GM12878 (cell line): ENCODE results near the gene OPCML. TPM values are rescaled to one million over a fixed set of nuclear protein-coding genes. Genes with fewer than 3 reads are reported as not detected.

Source experiments
- ATAC-seq: fragments of 200-7000 bp; cut with Tn5 transposase; 3 replicates; pipeline ENCODE4 v1.9.1; 2020; ENCODE audit warnings: mild to moderate bottlenecking, moderate library complexity
- BruUV-seq: library from RNA; stranded (reverse); fragments of 400-500 nt; replicated peaks from 2 replicates; lab custom pipeline; 2021; lab: Mats Ljungman, UMichigan
- CTCF ChIA-PET: fragments of 300-600 bp; sonication (Branson Sonifier 250); formaldehyde crosslinking; extraction: SDS; loops from one replicate; lab custom pipeline; 2021; ENCODE audit warnings: inconsistent platforms; lab: Yijun Ruan, JAX
- POLR2A ChIA-PET: fragments of 350-600 bp; formaldehyde crosslinking; extraction: SDS; loops from one replicate; lab custom pipeline; 2021; ENCODE audit warnings: inconsistent platforms; lab: Charles Lee
- RAD21 ChIA-PET: fragments of 300-600 bp; sonication (Branson Sonifier 250); formaldehyde crosslinking; loops from one replicate; lab custom pipeline; 2023; ENCODE audit warnings: antibody characterized with exemption; ENCODE audit not compliant: unreplicated experiment; lab: Charles Lee
- SMC1A ChIA-PET: fragments of 300-600 bp; sonication (Branson Sonifier 250); formaldehyde crosslinking; loops from one replicate; lab custom pipeline; 2023; ENCODE audit not compliant: unreplicated experiment, uncharacterized antibody; lab: Charles Lee
- DNase-seq: peaks from one replicate; pipeline ENCODE4 v3.0.0-alpha.2; 2011; ENCODE audit warnings: low read depth, low spot score
- FAIRE-seq: peaks from 3 replicates; lab custom pipeline; 2011; peaks lifted over from hg19 to GRCh38; lab: Jason Lieb, UNC
- H2AFZ ChIP-seq: 2 replicates; pipeline ENCODE4 v1.6.0; 2011; ENCODE audit warnings: low read depth, low read length, control low read depth; ENCODE audit not compliant: control insufficient read depth
- H3K27ac ChIP-seq: 2 replicates; pipeline ENCODE4 v1.5.1; 2011; ENCODE audit warnings: control low read depth; ENCODE audit not compliant: control insufficient read depth, insufficient read depth
- H3K27me3 ChIP-seq, 2 experiments: replicated peaks in 1 of 2; 2 replicates each; pipeline versions ENCODE4 v1.6.0 to v1.6.1; 2011; ENCODE audit warnings: low read length in 1 of 2; ENCODE audit not compliant: control insufficient read depth in 2 of 2, insufficient read depth in 2 of 2
- H3K36me3 ChIP-seq, 2 experiments: 2 replicates each; pipeline ENCODE4 v1.5.1; 2011; ENCODE audit warnings: low read length in 1 of 2; ENCODE audit not compliant: control insufficient read depth in 2 of 2, insufficient read depth in 2 of 2
- H3K4me1 ChIP-seq: 2 replicates; pipeline ENCODE4 v1.6.1; 2011; ENCODE audit warnings: mild to moderate bottlenecking, low read length, moderate library complexity, mixed read lengths; ENCODE audit not compliant: control insufficient read depth, insufficient read depth
- H3K4me2 ChIP-seq: 2 replicates; pipeline ENCODE4 v1.6.0; 2011; ENCODE audit warnings: control low read depth; ENCODE audit not compliant: control insufficient read depth, insufficient read depth
- H3K4me3 ChIP-seq: fragments of 200-600 bp; sonication (generic); 2 replicates; pipeline ENCODE4 v1.5.1; 2016
- H3K79me2 ChIP-seq: 2 replicates; pipeline ENCODE4 v1.6.0; 2011; ENCODE audit warnings: low read length; ENCODE audit not compliant: control insufficient read depth, insufficient read depth
- H3K9ac ChIP-seq: 2 replicates; pipeline ENCODE4 v1.8.0; 2011; ENCODE audit warnings: low read length, control low read depth, mixed read lengths; ENCODE audit not compliant: control insufficient read depth, insufficient read depth
- H3K9me3 ChIP-seq: replicated peaks from 3 replicates; pipeline ENCODE4 v1.5.1; 2011; ENCODE audit warnings: mild to moderate bottlenecking, low read length; ENCODE audit not compliant: control insufficient read depth, insufficient read depth
- H4K20me1 ChIP-seq: 2 replicates; pipeline ENCODE4 v1.6.0; 2011; ENCODE audit not compliant: control insufficient read depth, insufficient read depth
- EP300 ChIP-seq, 2 experiments: fragments of 150-350 bp in 1 of 2; IDR thresholded peaks; 2 replicates each; pipeline ENCODE4 v1.6.1; 2011 to 2012; ENCODE audit warnings: low read depth in 2 of 2, low read length in 2 of 2, borderline replicate concordance in 1 of 2, improper control_type of control experiment in 1 of 2, inconsistent platforms in 1 of 2; ENCODE audit not compliant: control insufficient read depth in 1 of 2
- MEF2B ChIP-seq: fragments of 450-650 bp; IDR thresholded peaks from 2 replicates; pipeline ENCODE4 v1.6.1; 2018; ENCODE audit warnings: mild to moderate bottlenecking, moderate library complexity; ENCODE audit not compliant: partially characterized antibody, poor library complexity, severe bottlenecking
- MTA3 ChIP-seq: IDR thresholded peaks from 2 replicates; pipeline ENCODE4 v1.6.1; 2012; ENCODE audit warnings: low read length, inconsistent platforms, borderline replicate concordance
- MXI1 ChIP-seq: fragments of 150-350 bp; IDR thresholded peaks from 2 replicates; pipeline ENCODE4 v1.6.1; 2011; ENCODE audit warnings: low read depth, mild to moderate bottlenecking, inconsistent platforms, low read length, improper control_type of control experiment
- MYC ChIP-seq: IDR thresholded peaks from 2 replicates; pipeline ENCODE4 v1.6.1; 2011; ENCODE audit warnings: mild to moderate bottlenecking, low read length, moderate library complexity, inconsistent platforms; ENCODE audit not compliant: insufficient read depth, insufficient replicate concordance, insufficient read length, severe bottlenecking
- NR2C2 ChIP-seq: IDR thresholded peaks from 2 replicates; pipeline ENCODE4 v1.6.1; 2011; ENCODE audit warnings: borderline replicate concordance, low read depth; ENCODE audit not compliant: control insufficient read depth, insufficient read length
- RUNX3 ChIP-seq: IDR thresholded peaks from 2 replicates; pipeline ENCODE4 v1.6.1; 2012; ENCODE audit warnings: low read length, inconsistent platforms
- SREBF2 ChIP-seq: IDR thresholded peaks from 2 replicates; pipeline ENCODE4 v1.6.1; 2012; ENCODE audit warnings: mild to moderate bottlenecking, low read length
- STAT1 ChIP-seq: fragments of 450-650 bp; conservative IDR thresholded peaks from 2 replicates; pipeline ENCODE4 v1.6.1; 2014; ENCODE audit warnings: antibody characterized with exemption, mild to moderate bottlenecking
- ZBED1 ChIP-seq: IDR thresholded peaks from 2 replicates; pipeline ENCODE4 v1.6.1; 2016; ENCODE audit warnings: borderline replicate concordance
- ZNF217 ChIP-seq: fragments of 450-650 bp; IDR thresholded peaks from 2 replicates; pipeline ENCODE4 v1.6.1; 2017; ENCODE audit warnings: antibody characterized with exemption, mild to moderate bottlenecking
- WGBS: methylation state at CpG from one replicate; pipeline ENCODE4 v1.1.6; 2016; ENCODE audit warnings: low lambda C conversion rate; ENCODE audit not compliant: insufficient replicate concordance, insufficient coverage; ENCODE audit errors: missing lambda C conversion rate; 5-methylcytosine and 5-hydroxymethylcytosine counted together
- in situ Hi-C: fragments of 300-500 bp; cut with MboI; formaldehyde crosslinking; loops from 9 replicates; pipeline ENCODE4 v1.14.3; 2018; ENCODE audit warnings: mixed read lengths
- intact Hi-C: fragments of 100-400 bp; cut with micrococcal nuclease; formaldehyde crosslinking; loops from one replicate; pipeline ENCODE4 v1.14.2; 2022; ENCODE audit not compliant: unreplicated experiment
- polyA plus RNA-seq, 11 experiments: library from polyadenylated mRNA; depleted of rRNA in 4 of 11; unstranded in 6 of 11; stranded (reverse) in 5 of 11; fragments of >200 nt; fragmentation: Nextera tagmentation in 4 of 11; fragmentation: Illumina TruSeq in 1 of 11; extraction: Ambion mirVana in 4 of 11; extraction: Trizol in 1 of 11; gene quantifications; 1 replicate in 1 of 11; 2 replicates in 10 of 11; pipeline versions ENCODE4 v1.2.1 to v1.2.3, GENCODE V29; 2011 to 2016; ENCODE audit warnings: inconsistent platforms in 2 of 11, missing spikeins in 2 of 11, low read depth in 1 of 11
- total RNA-seq, 4 experiments: library from RNA; depleted of rRNA in 3 of 4; stranded (reverse); fragments of >200 nt in 3 of 4; fragmentation: Illumina TruSeq in 1 of 4; extraction: Trizol in 1 of 4; gene quantifications; 2 replicates each; pipeline versions ENCODE4 v1.2.1 to v1.2.3, GENCODE V29; 2013 to 2021
- TF ChIP-seq, protein P1 (sequence below): IDR thresholded peaks from 2 replicates; pipeline ENCODE4 v1.6.1; 2012; ENCODE audit warnings: improper control_type of control experiment, low read depth, low read length; ENCODE audit not compliant: insufficient replicate concordance
- TF ChIP-seq, protein P2 (sequence below): fragments of 450-650 bp; IDR thresholded peaks from 2 replicates; pipeline ENCODE4 v1.6.1; 2014; ENCODE audit warnings: mild to moderate bottlenecking

OPCML gene
- total and polyA plus RNA-seq, 10 of the 15 experiments (the other 5 are each of a cell fraction or from before 2014, with no cell fraction given), result 0.84 TPM; not detected in 9

DNA sequence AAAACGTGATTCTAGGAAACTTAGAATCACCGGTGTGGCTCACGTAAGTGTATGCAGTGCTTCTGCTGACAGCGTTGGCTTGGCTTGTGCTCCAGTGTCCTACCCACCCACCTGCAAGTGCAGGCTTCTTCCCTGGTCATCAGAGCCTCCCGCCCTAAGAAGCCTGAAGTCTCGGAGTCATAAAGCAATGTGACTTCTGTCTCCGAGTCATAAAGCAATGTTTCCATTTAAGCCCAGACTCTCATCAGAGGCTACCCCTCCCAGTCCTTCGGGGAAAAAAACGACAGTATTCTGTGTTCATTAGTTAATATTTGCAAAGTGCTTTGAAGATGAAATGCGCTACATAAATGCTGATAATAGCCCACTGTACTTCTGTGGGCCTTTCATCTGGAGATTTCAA lies 293.8 kb downstream of the OPCML start (continued):
- TF ChIP-seq, protein P1, sequence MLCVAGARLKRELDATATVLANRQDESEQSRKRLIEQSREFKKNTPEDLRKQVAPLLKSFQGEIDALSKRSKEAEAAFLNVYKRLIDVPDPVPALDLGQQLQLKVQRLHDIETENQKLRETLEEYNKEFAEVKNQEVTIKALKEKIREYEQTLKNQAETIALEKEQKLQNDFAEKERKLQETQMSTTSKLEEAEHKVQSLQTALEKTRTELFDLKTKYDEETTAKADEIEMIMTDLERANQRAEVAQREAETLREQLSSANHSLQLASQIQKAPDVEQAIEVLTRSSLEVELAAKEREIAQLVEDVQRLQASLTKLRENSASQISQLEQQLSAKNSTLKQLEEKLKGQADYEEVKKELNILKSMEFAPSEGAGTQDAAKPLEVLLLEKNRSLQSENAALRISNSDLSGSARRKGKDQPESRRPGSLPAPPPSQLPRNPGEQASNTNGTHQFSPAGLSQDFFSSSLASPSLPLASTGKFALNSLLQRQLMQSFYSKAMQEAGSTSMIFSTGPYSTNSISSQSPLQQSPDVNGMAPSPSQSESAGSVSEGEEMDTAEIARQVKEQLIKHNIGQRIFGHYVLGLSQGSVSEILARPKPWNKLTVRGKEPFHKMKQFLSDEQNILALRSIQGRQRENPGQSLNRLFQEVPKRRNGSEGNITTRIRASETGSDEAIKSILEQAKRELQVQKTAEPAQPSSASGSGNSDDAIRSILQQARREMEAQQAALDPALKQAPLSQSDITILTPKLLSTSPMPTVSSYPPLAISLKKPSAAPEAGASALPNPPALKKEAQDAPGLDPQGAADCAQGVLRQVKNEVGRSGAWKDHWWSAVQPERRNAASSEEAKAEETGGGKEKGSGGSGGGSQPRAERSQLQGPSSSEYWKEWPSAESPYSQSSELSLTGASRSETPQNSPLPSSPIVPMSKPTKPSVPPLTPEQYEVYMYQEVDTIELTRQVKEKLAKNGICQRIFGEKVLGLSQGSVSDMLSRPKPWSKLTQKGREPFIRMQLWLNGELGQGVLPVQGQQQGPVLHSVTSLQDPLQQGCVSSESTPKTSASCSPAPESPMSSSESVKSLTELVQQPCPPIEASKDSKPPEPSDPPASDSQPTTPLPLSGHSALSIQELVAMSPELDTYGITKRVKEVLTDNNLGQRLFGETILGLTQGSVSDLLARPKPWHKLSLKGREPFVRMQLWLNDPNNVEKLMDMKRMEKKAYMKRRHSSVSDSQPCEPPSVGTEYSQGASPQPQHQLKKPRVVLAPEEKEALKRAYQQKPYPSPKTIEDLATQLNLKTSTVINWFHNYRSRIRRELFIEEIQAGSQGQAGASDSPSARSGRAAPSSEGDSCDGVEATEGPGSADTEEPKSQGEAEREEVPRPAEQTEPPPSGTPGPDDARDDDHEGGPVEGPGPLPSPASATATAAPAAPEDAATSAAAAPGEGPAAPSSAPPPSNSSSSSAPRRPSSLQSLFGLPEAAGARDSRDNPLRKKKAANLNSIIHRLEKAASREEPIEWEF, result no peak
- TF ChIP-seq, all 136 proteins: peak for 0

DNA sequence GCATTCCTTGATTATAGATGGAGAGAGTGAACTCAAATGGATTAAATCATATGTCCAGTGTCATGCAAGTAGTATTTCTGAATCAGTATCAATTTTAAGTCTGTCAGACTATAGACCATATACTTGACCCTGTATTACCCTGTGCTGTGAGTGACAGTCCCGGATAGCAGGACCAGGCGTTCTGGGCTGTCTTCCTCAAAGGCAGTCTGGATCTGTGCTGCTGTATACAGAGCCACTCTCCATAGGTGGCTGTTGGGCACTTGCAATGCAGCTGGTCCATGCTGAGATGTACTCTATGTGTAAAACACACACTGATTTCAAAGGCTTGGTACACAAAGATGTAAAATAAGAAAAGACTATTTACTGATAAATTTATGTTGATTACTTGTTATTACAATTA lies 294.3 kb downstream of the OPCML start:
- no peak for TF ChIP-seq ZNF217
- TF ChIP-seq, protein P2, sequence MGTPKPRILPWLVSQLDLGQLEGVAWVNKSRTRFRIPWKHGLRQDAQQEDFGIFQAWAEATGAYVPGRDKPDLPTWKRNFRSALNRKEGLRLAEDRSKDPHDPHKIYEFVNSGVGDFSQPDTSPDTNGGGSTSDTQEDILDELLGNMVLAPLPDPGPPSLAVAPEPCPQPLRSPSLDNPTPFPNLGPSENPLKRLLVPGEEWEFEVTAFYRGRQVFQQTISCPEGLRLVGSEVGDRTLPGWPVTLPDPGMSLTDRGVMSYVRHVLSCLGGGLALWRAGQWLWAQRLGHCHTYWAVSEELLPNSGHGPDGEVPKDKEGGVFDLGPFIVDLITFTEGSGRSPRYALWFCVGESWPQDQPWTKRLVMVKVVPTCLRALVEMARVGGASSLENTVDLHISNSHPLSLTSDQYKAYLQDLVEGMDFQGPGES, result no peak
- TF ChIP-seq SREBF2, result no peak
- no peak for TF ChIP-seq MXI1
- no peak for TF ChIP-seq MEF2B
- no peak for TF ChIP-seq MTA3
- TF ChIP-seq NR2C2, result no peak
- no peak for TF ChIP-seq ZBED1
- no peak for TF ChIP-seq EP300 (IDR thresholded peaks at IDR 0.05; ENCODE audit: borderline replicate concordance in 1 of 2, control insufficient read depth in 1 of 2, low read depth in 2 of 2, low read length in 2 of 2)
- TF ChIP-seq RUNX3, result no peak
- TF ChIP-seq MYC, result no peak
- TF ChIP-seq STAT1, result no peak
- TF ChIP-seq, all 136 proteins: peak for 0
- 28% methylated on average over 2 of the region's 2 CpGs for WGBS
- H3K36me3 ChIP-seq, result no peaks in the 10 kb centered on the region
- no peaks in the 10 kb centered on the region for H3K79me2 ChIP-seq
- in situ Hi-C loops, result no loop called here
- RAD21 ChIA-PET, result no interaction called here
- H3K9me3 ChIP-seq, result peaks cover 1% of the 10 kb centered on the region; the same call in 2 of the 3 replicates
- H3K27me3 ChIP-seq, result no peaks in the 10 kb centered on the region
- H3K4me1 ChIP-seq, result no peaks in the 10 kb centered on the region
- no peaks in the 10 kb centered on the region for H4K20me1 ChIP-seq
- DNase-seq (no peak), FAIRE-seq (no peak), ATAC-seq (no peak)
- no peak overlapping the region for H3K4me2 ChIP-seq
- no peak overlapping the region for H3K27ac ChIP-seq
- H2AFZ ChIP-seq, result no peak overlapping the region
- H3K9ac ChIP-seq, result no peak overlapping the region
- no peak overlapping the region for H3K4me3 ChIP-seq
- POLR2A ChIA-PET, result no interaction called here
- BruUV-seq, result no TSS peak
- CTCF ChIA-PET, result interaction anchor here (0.7 kb wide), 1 partner anchor 133 kb away, joined by 3 read pairs; no protein-coding TSS in a partner anchor
- intact Hi-C loops, result no loop called here
- SMC1A ChIA-PET, result no interaction called here
